Measurements from ENCODE around the gene CENPX.
"Not testable (repeated sequence)": the region's sequence is repeated elsewhere in the genome, so short reads cannot be mapped to it uniquely, and the experiment has no call there.

Gene CENPX

DNA sequence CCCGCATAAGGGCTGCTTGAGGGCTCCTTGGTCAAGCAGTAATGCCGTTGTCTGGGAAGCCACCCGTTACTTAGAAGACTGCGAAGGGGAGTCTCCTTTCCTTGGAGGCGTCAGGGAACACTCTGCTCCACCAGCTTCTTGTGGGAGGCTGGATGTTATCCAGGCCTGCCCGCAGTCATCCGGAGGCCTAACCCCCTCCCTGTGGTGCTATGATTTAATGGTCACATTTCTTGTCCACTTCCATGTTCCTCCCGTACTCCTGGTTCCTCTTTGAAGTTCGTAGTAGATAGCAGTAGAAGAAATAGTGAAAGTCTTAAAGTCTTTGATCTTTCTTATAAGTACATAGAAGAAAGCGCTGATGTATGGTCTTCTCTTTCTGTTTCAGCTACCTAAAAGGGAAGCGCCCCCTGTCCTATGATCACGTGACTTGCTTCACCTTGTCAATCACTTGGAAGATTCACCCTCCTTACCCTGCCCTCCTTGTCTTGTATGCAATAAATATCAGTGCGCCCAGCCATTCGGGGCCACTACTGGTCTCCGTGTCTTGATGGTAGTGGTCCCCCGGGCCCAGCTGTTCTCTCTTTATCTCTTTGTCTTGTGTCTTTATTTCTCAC is 16.2 kb upstream of the CENPX start:
- DNase-seq: not testable (repeated sequence)

- no peak for DNase-seq
Observed at GRCh38 chr17:82037889-82038195, 15.2 kb upstream of the CENPX start.

- DNase-seq: peak; percentile 98 to 99
Observed at GRCh38 chr17:82037092-82037888, 14.6 kb upstream of the CENPX start, which contains the start of gene DCXR. Gene DCXR, minus strand, starts transcription at chr17:82037697. Its CDS starts 15 bp downstream, at chr17:82037682.

DNA sequence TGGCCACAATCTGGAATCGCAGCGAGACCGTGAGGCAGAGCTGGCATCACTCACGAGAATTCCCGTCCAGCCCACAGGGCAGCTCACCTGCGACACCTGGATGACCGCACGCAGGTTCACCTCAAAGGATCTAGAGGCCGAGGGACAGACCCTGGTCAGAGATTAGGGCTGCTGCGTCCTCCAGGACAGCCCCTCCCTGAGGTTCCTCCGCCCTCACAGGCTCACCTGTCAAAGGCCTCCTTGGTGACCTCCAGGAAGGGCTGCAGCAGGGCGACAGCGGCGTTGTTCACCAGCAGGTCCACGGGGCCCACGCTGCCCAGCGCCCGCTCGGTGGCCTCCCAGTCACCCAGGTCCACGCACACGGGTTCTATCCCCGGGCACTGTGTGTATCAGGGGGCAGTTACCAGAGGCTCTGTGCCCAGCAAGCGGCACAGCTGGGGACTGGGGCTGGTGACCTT is 14.0 kb upstream of the CENPX start:
- no peak for DNase-seq

- DNase-seq: no peak
Observed at GRCh38 chr17:82035956-82036633, 13.4 kb upstream of the CENPX start.

DNA sequence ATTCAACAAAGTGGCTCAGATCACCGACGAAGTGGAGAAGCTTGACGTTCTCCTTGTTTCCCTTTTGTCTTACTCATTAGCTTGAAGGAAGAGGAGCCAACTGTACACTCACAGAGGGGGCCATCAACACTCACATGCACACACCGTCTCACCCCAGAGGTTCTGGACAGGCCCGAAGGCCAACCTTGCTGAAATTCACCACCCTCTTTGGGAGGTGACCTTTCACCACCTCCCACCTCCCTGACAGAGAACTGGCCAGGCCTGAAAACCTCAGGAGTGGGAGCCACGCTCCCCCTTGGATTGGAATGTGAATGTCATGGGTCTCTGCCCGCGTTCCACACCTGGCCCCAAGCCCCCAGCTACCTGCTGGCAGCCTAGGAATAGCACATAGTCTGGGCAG is 12.8 kb upstream of the CENPX start:
- DNase-seq: no peak

DNA sequence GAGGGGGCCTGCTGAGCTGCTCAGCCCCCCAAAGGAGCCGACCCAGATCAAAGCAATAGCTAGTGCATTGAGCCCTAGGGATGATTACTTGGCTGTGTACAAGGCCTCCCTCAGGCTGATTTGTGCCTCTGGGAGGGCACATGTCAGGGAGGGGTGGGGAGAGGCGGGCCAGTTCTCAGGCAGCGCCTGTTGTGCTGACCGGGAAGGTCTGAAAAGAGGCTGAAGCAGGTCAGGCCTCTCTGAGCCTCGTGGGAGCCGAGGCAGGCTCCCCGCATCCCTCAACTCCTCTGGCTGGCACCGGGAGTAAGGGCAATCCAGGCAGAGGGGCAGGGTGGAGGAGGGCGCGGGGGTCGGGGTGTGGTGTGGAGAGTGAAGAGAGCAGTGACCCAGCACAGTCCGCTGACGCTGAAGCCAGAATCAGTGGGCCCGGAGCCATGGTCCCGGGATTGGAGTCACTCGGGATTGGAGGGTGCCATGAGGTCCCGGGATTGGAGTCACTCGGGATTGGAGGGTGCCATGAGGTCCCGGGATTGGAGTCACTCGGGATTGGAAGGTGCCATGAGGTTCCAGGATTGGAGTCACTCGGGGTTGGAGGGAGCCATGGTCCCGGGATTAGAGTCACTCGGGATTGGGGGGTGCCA is 11.8 kb upstream of the CENPX start:
- no peak for DNase-seq

GRCh38 chr17:82033359-82034085 is 10.8 kb upstream of the CENPX start:
- DNase-seq: no peak

DNA sequence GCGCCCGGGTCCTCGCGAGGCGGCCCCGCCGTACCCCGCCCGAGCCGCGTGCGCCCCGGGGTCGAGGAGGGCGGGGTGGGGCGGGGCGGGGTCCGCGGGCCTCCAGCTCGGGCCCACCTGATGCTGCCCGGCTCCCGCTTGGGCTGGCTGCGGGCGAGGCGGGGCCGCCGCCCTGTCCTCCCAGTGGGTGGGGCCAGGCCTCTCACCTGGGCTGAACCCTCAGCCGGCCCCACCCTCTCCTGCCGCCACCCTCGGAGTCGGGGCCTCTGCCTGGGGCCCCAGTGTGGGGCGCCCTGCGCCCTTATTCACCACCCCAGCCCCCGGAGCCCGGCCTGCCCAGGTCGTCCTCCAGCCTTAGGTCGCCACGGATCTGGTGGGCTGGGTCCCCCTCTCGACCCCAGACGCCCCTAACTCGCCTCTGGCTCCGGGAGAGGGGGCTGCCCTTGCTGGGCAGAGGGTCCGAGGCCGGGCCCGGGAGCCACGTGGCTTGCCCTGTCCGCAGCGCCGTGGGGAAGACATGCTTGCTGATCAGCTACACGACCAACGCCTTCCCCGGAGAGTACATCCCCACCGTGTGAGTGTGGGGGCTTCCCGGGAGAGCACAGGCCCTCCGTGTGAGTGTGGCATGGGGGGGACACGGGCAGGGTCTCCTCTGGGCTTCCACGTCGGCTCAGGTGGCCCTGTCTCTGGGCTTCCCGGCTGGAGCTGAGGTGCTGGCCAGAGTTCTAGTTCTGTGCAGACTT is 9.4 kb upstream of the CENPX start:
- DNase-seq: peak in 1 of 2 experiments; percentile 31

DNA sequence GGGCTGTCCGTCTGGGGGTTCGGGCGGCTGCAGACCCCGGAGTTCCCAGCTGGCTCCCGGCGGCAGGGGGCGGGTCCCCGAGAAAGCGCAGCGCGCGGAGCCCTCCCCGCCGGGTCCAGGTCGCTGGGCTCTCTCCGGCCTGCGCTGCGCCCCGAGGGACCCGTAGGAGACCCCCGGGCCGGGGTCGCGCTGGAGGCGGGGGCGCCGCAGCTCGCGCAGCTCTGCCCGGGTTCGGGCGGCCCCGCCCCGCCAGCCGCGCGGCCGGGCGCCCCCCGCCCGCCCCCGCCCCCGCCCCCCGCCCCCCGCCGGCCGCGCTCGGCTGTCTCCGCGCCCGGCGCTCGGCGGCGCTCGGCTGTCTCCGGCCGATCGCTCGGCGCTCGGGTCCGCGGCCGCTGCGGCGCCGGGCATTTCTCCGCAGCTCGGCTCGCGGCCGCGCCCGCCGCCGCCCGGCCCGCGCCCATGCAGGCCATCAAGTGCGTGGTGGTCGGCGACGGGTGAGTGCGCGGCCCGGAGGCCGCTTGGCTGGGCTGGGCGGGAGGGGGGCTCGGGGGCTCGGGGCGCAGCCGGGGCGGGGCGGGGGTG is 8.7 kb upstream of the CENPX start, which contains the start of gene RAC3:
Gene RAC3, plus strand, starts transcription at position 376 of the 582 bp plus-strand sequence. Its CDS starts 84 bp downstream, at position 460.
- DNase-seq: peak in 1 of 2 experiments; percentile 39

- peak; percentile 75 to 87 for DNase-seq
Observed at GRCh38 chr17:82030470-82031302, 8.0 kb upstream of the CENPX start.

GRCh38 chr17:82029990-82030469 is 7.4 kb upstream of the CENPX start:
- peak; percentile 34 to 66 for DNase-seq

- no peak for DNase-seq
Observed at GRCh38 chr17:82029391-82029790, 6.7 kb upstream of the CENPX start.

- DNase-seq: no peak
Observed at GRCh38 chr17:82028966-82029365, 6.3 kb upstream of the CENPX start.

DNA sequence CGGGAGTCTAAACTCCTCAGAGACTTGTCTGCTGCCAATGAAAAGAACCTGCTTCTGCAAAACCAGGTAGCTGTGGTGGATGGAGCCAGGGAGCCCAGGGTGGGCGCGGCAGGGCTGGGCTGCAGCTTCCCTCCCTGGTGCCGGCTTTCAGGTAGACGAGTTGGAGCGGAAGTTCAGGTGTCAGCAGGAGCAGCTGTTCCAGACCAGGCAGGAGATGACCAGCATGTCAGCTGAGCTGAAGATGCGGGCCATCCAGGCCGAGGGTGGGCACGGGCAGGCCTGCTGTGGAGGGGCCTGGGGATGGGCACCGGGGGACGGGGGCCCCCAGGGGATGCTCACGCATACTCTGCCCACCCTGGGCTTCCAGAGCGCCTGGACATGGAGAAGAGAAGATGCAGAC is 5.6 kb upstream of the CENPX start:
- DNase-seq: no peak

- no peak for DNase-seq
Observed at GRCh38 chr17:82025401-82026107, 2.9 kb upstream of the CENPX start.

DNA sequence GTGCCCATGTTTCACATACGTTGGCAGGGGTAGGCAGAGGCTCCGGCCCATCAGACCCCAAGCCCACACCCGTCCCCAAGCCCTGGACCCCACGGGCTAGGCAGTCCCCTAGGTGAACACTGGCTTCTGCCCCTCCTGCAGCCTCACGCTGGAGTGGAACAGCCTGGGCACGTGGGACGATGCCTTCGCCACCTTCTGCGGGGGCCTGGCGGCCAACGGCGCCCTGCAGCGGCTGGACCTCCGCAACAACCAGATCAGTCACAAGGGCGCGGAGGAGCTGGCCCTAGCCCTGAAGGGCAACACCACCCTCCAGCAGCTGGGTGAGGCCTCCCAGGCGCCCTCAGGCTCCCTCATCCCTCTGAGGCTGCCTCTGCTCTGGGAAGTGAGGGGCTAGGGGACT is 2.2 kb upstream of the CENPX start:
- no peak for DNase-seq

- DNase-seq: peak; percentile 14 to 30
Observed at GRCh38 chr17:82023447-82024241, 966 bp upstream of the CENPX start.

GRCh38 chr17:82022981-82023446 is 336 bp upstream of the CENPX start, which contains the start of gene LRRC45:
Gene LRRC45, plus strand, starts transcription at chr17:82023305. Its CDS starts 339 bp downstream, at chr17:82023644.
- peak; percentile 100 for DNase-seq
